ENCODE results near the gene METTL8. TPM values are rescaled to one million over a fixed set of nuclear protein-coding genes. Genes with fewer than 3 reads are reported as not detected.
"Not testable (repeated sequence)": the region's sequence is repeated elsewhere in the genome, so short reads cannot be mapped to it uniquely, and the experiment has no call there.

The METTL8 gene
- total RNA-seq, 2 donors from 2014 or later = 8.1 to 18.0 TPM

DNA sequence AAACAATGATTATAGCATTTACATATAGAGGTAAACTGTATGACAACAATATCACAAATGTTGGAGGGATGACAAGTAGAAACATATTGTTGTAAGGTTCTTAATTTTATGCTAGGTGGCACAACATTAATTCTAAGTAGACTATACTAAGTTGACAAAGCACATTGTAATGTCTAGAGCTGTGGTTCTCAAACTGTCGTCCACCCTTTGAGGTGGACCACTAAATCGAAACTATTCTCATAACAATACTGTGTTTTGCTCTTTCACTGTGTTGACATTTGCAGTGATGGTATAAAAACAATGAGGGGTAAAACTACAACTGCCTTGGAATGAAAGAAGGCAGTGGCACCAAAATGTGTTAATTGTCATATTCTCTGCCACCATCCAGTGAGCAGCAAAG lies 66.1 kb downstream of the METTL8 start:
- no peaks in the 10 kb centered on the region for H3K27me3 ChIP-seq (replicated peaks; ENCODE audit: insufficient read depth)
- no peaks in the 10 kb centered on the region for H3K4me1 ChIP-seq (replicated peaks)
- no peak overlapping the region for H3K27ac ChIP-seq
- WGBS = 98% methylated on average over 2 of the region's 2 CpGs
- TF ChIP-seq POLR2AphosphoS5 (IDR thresholded peaks at IDR 0.05) (no peak), POLR2A (IDR thresholded peaks at IDR 0.05) (no peak)
- TF ChIP-seq, protein P1, sequence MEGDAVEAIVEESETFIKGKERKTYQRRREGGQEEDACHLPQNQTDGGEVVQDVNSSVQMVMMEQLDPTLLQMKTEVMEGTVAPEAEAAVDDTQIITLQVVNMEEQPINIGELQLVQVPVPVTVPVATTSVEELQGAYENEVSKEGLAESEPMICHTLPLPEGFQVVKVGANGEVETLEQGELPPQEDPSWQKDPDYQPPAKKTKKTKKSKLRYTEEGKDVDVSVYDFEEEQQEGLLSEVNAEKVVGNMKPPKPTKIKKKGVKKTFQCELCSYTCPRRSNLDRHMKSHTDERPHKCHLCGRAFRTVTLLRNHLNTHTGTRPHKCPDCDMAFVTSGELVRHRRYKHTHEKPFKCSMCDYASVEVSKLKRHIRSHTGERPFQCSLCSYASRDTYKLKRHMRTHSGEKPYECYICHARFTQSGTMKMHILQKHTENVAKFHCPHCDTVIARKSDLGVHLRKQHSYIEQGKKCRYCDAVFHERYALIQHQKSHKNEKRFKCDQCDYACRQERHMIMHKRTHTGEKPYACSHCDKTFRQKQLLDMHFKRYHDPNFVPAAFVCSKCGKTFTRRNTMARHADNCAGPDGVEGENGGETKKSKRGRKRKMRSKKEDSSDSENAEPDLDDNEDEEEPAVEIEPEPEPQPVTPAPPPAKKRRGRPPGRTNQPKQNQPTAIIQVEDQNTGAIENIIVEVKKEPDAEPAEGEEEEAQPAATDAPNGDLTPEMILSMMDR (IDR thresholded peaks at IDR 0.05) = no peak
- DNase-seq (ENCODE audit: low spot score) = no peak
- H3K36me3 ChIP-seq = no peaks in the 10 kb centered on the region
- intact Hi-C loops (cut with DNase I) = no loop called here
- H3K9me3 ChIP-seq = no peaks in the 10 kb centered on the region
- no peak overlapping the region for H3K4me3 ChIP-seq

DNA sequence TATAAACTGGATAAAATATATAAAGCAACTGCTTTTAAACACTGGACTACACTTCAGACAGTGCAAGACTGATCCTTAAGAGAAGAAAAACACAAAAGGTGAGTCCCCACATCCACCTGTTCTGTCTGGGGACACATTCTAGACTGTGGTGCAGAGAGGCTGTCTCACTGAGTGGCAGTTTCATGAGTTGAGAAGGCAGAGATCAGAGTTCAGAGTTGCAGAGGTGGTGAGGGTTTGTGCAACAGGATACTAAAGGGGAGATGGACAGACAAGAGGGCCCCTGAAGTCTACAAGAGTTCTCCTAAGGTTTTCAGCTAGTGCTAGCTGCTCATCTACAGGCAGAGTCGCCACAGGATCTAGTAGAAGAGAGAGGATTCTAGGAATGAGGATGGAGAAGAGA lies 68.0 kb downstream of the METTL8 start:
- no peak overlapping the region for H3K27ac ChIP-seq
- TF ChIP-seq, protein P1 (IDR thresholded peaks at IDR 0.05) = no peak
- TF ChIP-seq POLR2AphosphoS5 (IDR thresholded peaks at IDR 0.05) (no peak), POLR2A (IDR thresholded peaks at IDR 0.05) (no peak)
- no peaks in the 10 kb centered on the region for H3K36me3 ChIP-seq
- no peak for DNase-seq (ENCODE audit: low spot score)
- no peaks in the 10 kb centered on the region for H3K9me3 ChIP-seq
- no peaks in the 10 kb centered on the region for H3K4me1 ChIP-seq (replicated peaks)
- no peaks in the 10 kb centered on the region for H3K27me3 ChIP-seq (replicated peaks; ENCODE audit: insufficient read depth)
- H3K4me3 ChIP-seq = no peak overlapping the region
- intact Hi-C loops (cut with DNase I) = no loop called here
- WGBS = 100% methylated on average over 1 of the region's 1 CpG

DNA sequence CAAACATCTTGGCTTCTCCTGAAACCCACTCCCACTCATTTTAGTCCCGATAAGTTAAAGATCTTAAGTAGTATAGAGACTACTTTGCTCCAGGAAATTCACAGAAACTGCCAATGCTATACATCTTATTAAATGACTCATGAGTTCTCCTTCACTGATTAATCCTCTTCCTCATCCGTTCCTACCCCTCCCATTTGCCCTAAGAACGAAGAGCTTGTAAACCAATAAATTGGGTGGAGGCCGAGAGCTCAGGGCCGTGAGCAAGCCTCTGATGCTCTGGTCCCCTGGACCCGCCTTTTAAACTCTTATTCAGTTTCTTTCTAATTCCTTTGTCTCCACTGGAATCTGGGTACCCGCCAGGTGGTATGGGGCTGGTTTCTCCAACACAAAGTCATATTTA lies 68.6 kb downstream of the METTL8 start:
- TF ChIP-seq POLR2AphosphoS5 (IDR thresholded peaks at IDR 0.05) = no peak
- no peak for TF ChIP-seq POLR2A (IDR thresholded peaks at IDR 0.05)
- TF ChIP-seq, protein P1 (IDR thresholded peaks at IDR 0.05) = no peak
- no peak overlapping the region for H3K27ac ChIP-seq
- H3K4me3 ChIP-seq = no peak overlapping the region
- no peaks in the 10 kb centered on the region for H3K9me3 ChIP-seq
- 81% methylated on average over 7 of the region's 7 CpGs for WGBS
- H3K4me1 ChIP-seq (replicated peaks) = no peaks in the 10 kb centered on the region
- DNase-seq (ENCODE audit: low spot score) = no peak
- no peaks in the 10 kb centered on the region for H3K27me3 ChIP-seq (replicated peaks; ENCODE audit: insufficient read depth)
- no peaks in the 10 kb centered on the region for H3K36me3 ChIP-seq
- intact Hi-C loops (cut with DNase I) = no loop called here

- H3K27ac ChIP-seq = no peak overlapping the region
- TF ChIP-seq, protein P1 (IDR thresholded peaks at IDR 0.05) = no peak
- TF ChIP-seq POLR2AphosphoS5 (IDR thresholded peaks at IDR 0.05) = no peak
- TF ChIP-seq POLR2A (IDR thresholded peaks at IDR 0.05) = no peak
- no peak for DNase-seq (ENCODE audit: low spot score)
- no peaks in the 10 kb centered on the region for H3K27me3 ChIP-seq (replicated peaks; ENCODE audit: insufficient read depth)
- no peak overlapping the region for H3K4me3 ChIP-seq
- no peaks in the 10 kb centered on the region for H3K9me3 ChIP-seq
- H3K36me3 ChIP-seq = no peaks in the 10 kb centered on the region
- 93% methylated on average over 2 of the region's 2 CpGs for WGBS
- intact Hi-C loops (cut with DNase I) = no loop called here
- no peaks in the 10 kb centered on the region for H3K4me1 ChIP-seq (replicated peaks)
Measured at GRCh38 chr2:171362396-171362795, 71.4 kb downstream of the METTL8 start.

GRCh38 chr2:171360905-171361304 lies 72.9 kb downstream of the METTL8 start:
- no peak for TF ChIP-seq POLR2AphosphoS5 (IDR thresholded peaks at IDR 0.05)
- no peak for TF ChIP-seq POLR2A (IDR thresholded peaks at IDR 0.05)
- TF ChIP-seq, protein P1 (IDR thresholded peaks at IDR 0.05) = no peak
- Histone ChIP-seq H3K27ac (no peak overlapping the region), H3K9me3 (no peaks in the 10 kb centered on the region), H3K27me3 (replicated peaks; ENCODE audit: insufficient read depth) (no peaks in the 10 kb centered on the region), H3K36me3 (no peaks in the 10 kb centered on the region), H3K4me1 (replicated peaks) (no peaks in the 10 kb centered on the region), H3K4me3 (no peak overlapping the region)
- intact Hi-C loops (cut with DNase I) = no loop called here
- DNase-seq (ENCODE audit: low spot score) = no peak
- WGBS = 90% methylated on average over 2 of the region's 2 CpGs

DNA sequence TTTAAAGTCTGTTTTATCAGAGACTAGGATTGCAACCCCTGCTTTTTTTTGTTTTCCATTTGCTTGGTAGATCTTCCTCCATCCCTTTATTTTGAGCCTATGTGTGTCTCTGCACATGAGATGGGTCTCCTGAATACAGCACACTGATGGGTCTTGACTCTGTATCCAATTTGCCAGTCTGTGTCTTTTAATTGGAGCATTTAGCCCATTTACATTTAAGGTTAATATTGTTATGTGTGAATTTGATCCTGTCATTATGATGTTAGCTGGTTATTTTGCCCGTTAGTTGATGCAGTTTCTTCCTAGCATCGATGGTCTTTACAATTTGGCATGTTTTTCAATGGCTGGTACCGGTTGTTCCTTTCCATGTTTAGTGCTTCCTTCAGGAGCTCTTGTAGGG lies 80.0 kb downstream of the METTL8 start:
- 100% methylated on average over 3 of the region's 3 CpGs for WGBS
- H3K4me3 ChIP-seq; intact Hi-C loops (cut with DNase I); H3K4me1 ChIP-seq (replicated peaks); DNase-seq (ENCODE audit: low spot score); H3K27me3 ChIP-seq (replicated peaks; ENCODE audit: insufficient read depth); H3K27ac ChIP-seq; H3K9me3 ChIP-seq; H3K36me3 ChIP-seq: not testable (repeated sequence)

Data from prostate gland (tissue), 2 donors.